Dermis blood vessel endothelial cell (primary cell): ENCODE measurements around the gene SEZ6L2. TPM values are rescaled to one million over a fixed set of nuclear protein-coding genes. Genes with fewer than 3 reads are reported as not detected.

Experiments
- total RNA-seq: library from RNA; depleted of rRNA; stranded (reverse); fragments of >200 nt; gene quantifications from 2 replicates; pipeline ENCODE4 v1.2.3, GENCODE V29; 2014

SEZ6L2 gene
- total RNA-seq, 1 donor from 2014 or later, result 0.68 TPM

Other genes with a start within 250 kb of the SEZ6L2 start
- not detected in 2 replicates for gene SPN, start 236.3 kb downstream of the SEZ6L2 start, total RNA-seq
- gene QPRT, start 220.4 kb downstream of the SEZ6L2 start, total RNA-seq, result 0.28 and 1.0 TPM in 2 replicates
- gene C16orf54, start 153.6 kb downstream of the SEZ6L2 start, total RNA-seq, result not detected in 2 replicates
- not detected in 2 replicates for gene ZG16, start 121.3 kb downstream of the SEZ6L2 start, total RNA-seq
- gene KIF22, start 108.8 kb downstream of the SEZ6L2 start, total RNA-seq, result 26.7 and 76.9 TPM in 2 replicates
- 130 and 265 TPM in 2 replicates for gene MAZ, start 93.0 kb downstream of the SEZ6L2 start, total RNA-seq
- gene PRRT2, start 87.4 kb downstream of the SEZ6L2 start, total RNA-seq, result 0.68 TPM in 1 of 2 replicates, not detected in the other
- 23.5 and 30.1 TPM in 2 replicates for gene PAGR1, start 83.4 kb downstream of the SEZ6L2 start, total RNA-seq
- gene MVP, start 79.1 kb downstream of the SEZ6L2 start, total RNA-seq, result 222 and 262 TPM in 2 replicates
- 107 and 117 TPM in 2 replicates for gene CDIPT, start 36.3 kb downstream of the SEZ6L2 start, total RNA-seq
- gene ASPHD1, start 938 bp upstream of the SEZ6L2 start, total RNA-seq, result 0.47 TPM in 1 of 2 replicates, not detected in the other
- gene KCTD13, start 26.7 kb upstream of the SEZ6L2 start, total RNA-seq, result 7.7 and 15.7 TPM in 2 replicates
- 61.6 and 125 TPM in 2 replicates for gene TMEM219, start 62.5 kb upstream of the SEZ6L2 start, total RNA-seq
- gene TAOK2, start 74.3 kb upstream of the SEZ6L2 start, total RNA-seq, result 159 and 160 TPM in 2 replicates
- 6.3 and 9.3 TPM in 2 replicates for gene HIRIP3, start 96.1 kb upstream of the SEZ6L2 start, total RNA-seq
- gene INO80E, start 96.7 kb upstream of the SEZ6L2 start, total RNA-seq, result 21.4 and 22.3 TPM in 2 replicates
- 0.47 and 2.0 TPM in 2 replicates for gene DOC2A, start 111.5 kb upstream of the SEZ6L2 start, total RNA-seq
- gene C16orf92, start 123.6 kb upstream of the SEZ6L2 start, total RNA-seq, result not detected in 2 replicates
- 0.47 TPM in 1 of 2 replicates, not detected in the other for gene TLCD3B, start 131.7 kb upstream of the SEZ6L2 start, total RNA-seq
- 286 and 586 TPM in 2 replicates for gene ALDOA, start 166.2 kb upstream of the SEZ6L2 start, total RNA-seq
- 220 and 256 TPM in 2 replicates for gene PPP4C, start 176.4 kb upstream of the SEZ6L2 start, total RNA-seq
- 0.17 and 0.23 TPM in 2 replicates for gene TBX6, start 192.4 kb upstream of the SEZ6L2 start, total RNA-seq
- gene YPEL3, start 196.7 kb upstream of the SEZ6L2 start, total RNA-seq, result 25.0 and 28.2 TPM in 2 replicates
- 1.1 and 2.2 TPM in 2 replicates for gene GDPD3, start 214.0 kb upstream of the SEZ6L2 start, total RNA-seq
- 38.7 and 60.6 TPM in 2 replicates for gene MAPK3, start 223.7 kb upstream of the SEZ6L2 start, total RNA-seq